Measurements from ENCODE around the gene LMBR1.
"Not testable (repeated sequence)": the region's sequence is repeated elsewhere in the genome, so short reads cannot be mapped to it uniquely, and the experiment has no call there.

The LMBR1 gene

GRCh38 chr7:156892821-156893706 is at the start of gene LMBR1:
Gene LMBR1, minus strand, starts transcription at chr7:156893183. Its CDS starts 190 bp downstream, at chr7:156892993.
- DNase-seq (ENCODE audit: low read depth), result peak; percentile 94

- DNase-seq (ENCODE audit: low read depth), result peak; percentile 7
Observed at GRCh38 chr7:156942708-156943090, 49.7 kb upstream of the LMBR1 start.

GRCh38 chr7:156941393-156942182 is 48.6 kb upstream of the LMBR1 start:
- no peak for DNase-seq (ENCODE audit: low read depth)

GRCh38 chr7:156940421-156941122 is 47.6 kb upstream of the LMBR1 start:
- DNase-seq (ENCODE audit: low read depth), result no peak

- not testable (repeated sequence) for DNase-seq (ENCODE audit: low read depth)
Observed at GRCh38 chr7:156936766-156937165, 43.8 kb upstream of the LMBR1 start.

- DNase-seq (ENCODE audit: low read depth), result peak; percentile 33
Observed at GRCh38 chr7:156935250-156935649, 42.3 kb upstream of the LMBR1 start.

- peak; percentile 75 for DNase-seq (ENCODE audit: low read depth)
Observed at GRCh38 chr7:156932006-156932405, 39.0 kb upstream of the LMBR1 start.

GRCh38 chr7:156929789-156930539 is 37.0 kb upstream of the LMBR1 start:
- no peak for DNase-seq (ENCODE audit: low read depth)

- DNase-seq (ENCODE audit: low read depth), result no peak
Observed at GRCh38 chr7:156928406-156928747, 35.4 kb upstream of the LMBR1 start.

GRCh38 chr7:156927571-156928405 is 34.8 kb upstream of the LMBR1 start:
- DNase-seq (ENCODE audit: low read depth), result no peak

- not testable (repeated sequence) for DNase-seq (ENCODE audit: low read depth)
Observed at GRCh38 chr7:156925821-156926220, 32.8 kb upstream of the LMBR1 start.

- not testable (repeated sequence) for DNase-seq (ENCODE audit: low read depth)
Observed at GRCh38 chr7:156922304-156922703, 29.3 kb upstream of the LMBR1 start.

GRCh38 chr7:156920487-156921373 is 27.7 kb upstream of the LMBR1 start:
- not testable (repeated sequence) for DNase-seq (ENCODE audit: low read depth)

GRCh38 chr7:156920076-156920475 is 27.1 kb upstream of the LMBR1 start:
- DNase-seq (ENCODE audit: low read depth), result no peak

- DNase-seq (ENCODE audit: low read depth), result no peak
Observed at GRCh38 chr7:156919132-156919713, 26.2 kb upstream of the LMBR1 start.

GRCh38 chr7:156918635-156919034 is 25.7 kb upstream of the LMBR1 start:
- DNase-seq (ENCODE audit: low read depth), result no peak

- not testable (repeated sequence) for DNase-seq (ENCODE audit: low read depth)
Observed at GRCh38 chr7:156909574-156910252, 16.7 kb upstream of the LMBR1 start.

- peak; percentile 82 for DNase-seq (ENCODE audit: low read depth)
Observed at GRCh38 chr7:156907656-156908055, 14.7 kb upstream of the LMBR1 start.

GRCh38 chr7:156906200-156906649 is 13.2 kb upstream of the LMBR1 start:
- no peak for DNase-seq (ENCODE audit: low read depth)

All from iris pigment epithelial cell (primary cell).